ENCODE results near the gene RACGAP1. TPM values are rescaled to one million over a fixed set of nuclear protein-coding genes. Genes with fewer than 3 reads are reported as not detected.
A peak's percentile ranks its signal among the peaks of the same experiment; 100 is the strongest.

The RACGAP1 gene
- total RNA-seq, 4 donors from 2014 or later, result 13.8 to 20.4 (median 16.2) TPM

DNA sequence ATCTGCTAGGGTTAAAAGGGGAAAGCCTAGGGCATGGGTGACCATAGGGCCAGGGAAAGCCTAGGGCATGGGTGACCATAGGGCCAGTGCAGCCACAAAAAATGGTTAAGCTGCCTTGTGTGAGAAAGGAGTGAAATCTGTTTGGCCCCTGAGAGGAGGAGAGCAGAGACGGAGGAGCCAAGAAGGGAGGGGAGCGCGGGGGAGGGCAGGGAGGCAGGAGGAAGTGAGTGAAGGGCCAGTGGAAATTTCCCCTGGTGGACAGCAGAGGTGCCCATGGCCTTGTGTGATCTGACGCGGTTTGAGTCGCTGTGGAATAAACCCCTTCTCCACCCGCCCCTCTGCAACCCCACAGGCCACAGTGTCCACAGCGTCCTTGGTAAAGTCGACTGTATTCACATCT is 53.2 kb downstream of the RACGAP1 start:
- H3K36me3 ChIP-seq, result no peaks in the 10 kb centered on the region

DNA sequence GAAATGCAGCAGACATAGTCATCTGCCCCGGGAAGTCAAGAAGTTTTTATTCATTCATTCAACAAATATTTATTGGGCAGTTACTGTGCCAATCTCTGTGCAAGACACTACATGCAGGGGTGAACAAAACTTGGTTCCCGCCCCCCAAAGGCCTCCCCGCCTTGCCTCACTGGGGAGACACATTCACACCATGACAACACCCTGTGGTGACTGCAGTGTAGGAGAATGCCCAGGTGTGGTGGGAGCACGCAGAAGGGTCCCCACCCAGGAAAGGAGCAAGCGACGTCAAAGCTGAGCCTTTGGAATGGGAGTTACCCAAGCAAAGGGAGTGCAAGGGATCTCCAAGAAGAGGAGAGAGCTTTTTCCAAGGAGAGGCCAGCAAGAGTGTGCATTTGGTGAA is 54.2 kb downstream of the RACGAP1 start:
- no peak overlapping the region for H3K27ac ChIP-seq
- H3K27me3 ChIP-seq, result peaks cover 20% of the 10 kb centered on the region
- WGBS, result 41% methylated on average over 6 of the region's 6 CpGs
- peaks cover 18% of the 10 kb centered on the region for H3K4me1 ChIP-seq
- TF ChIP-seq, protein P1, sequence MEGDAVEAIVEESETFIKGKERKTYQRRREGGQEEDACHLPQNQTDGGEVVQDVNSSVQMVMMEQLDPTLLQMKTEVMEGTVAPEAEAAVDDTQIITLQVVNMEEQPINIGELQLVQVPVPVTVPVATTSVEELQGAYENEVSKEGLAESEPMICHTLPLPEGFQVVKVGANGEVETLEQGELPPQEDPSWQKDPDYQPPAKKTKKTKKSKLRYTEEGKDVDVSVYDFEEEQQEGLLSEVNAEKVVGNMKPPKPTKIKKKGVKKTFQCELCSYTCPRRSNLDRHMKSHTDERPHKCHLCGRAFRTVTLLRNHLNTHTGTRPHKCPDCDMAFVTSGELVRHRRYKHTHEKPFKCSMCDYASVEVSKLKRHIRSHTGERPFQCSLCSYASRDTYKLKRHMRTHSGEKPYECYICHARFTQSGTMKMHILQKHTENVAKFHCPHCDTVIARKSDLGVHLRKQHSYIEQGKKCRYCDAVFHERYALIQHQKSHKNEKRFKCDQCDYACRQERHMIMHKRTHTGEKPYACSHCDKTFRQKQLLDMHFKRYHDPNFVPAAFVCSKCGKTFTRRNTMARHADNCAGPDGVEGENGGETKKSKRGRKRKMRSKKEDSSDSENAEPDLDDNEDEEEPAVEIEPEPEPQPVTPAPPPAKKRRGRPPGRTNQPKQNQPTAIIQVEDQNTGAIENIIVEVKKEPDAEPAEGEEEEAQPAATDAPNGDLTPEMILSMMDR (IDR thresholded peaks at IDR 0.05), result no peak
- TF ChIP-seq POLR2A (IDR thresholded peaks at IDR 0.05), result no peak
- TF ChIP-seq POLR2AphosphoS5 (IDR thresholded peaks at IDR 0.05), result no peak
- no peak for TF ChIP-seq EP300 (IDR thresholded peaks at IDR 0.05)
- DNase-seq (ENCODE audit: low spot score in 2 of 2), result no peak
- no peaks in the 10 kb centered on the region for H3K9me3 ChIP-seq
- H3K36me3 ChIP-seq, result no peaks in the 10 kb centered on the region
- H3K4me3 ChIP-seq, result no peak overlapping the region

More for the DNA sequence above, 53.2 kb downstream of the RACGAP1 start:
- Histone ChIP-seq H3K27ac (no peak overlapping the region), H3K9me3 (no peaks in the 10 kb centered on the region), H3K27me3 (peaks cover 20% of the 10 kb centered on the region), H3K4me1 (peaks cover 16% of the 10 kb centered on the region), H3K4me3 (no peak overlapping the region)
- TF ChIP-seq POLR2A (IDR thresholded peaks at IDR 0.05) (no peak), EP300 (IDR thresholded peaks at IDR 0.05) (no peak)
- TF ChIP-seq, protein P1 (IDR thresholded peaks at IDR 0.05), result no peak
- DNase-seq (ENCODE audit: low spot score in 2 of 2), result no peak
- WGBS, result 77% methylated on average over 9 of the region's 9 CpGs

DNA sequence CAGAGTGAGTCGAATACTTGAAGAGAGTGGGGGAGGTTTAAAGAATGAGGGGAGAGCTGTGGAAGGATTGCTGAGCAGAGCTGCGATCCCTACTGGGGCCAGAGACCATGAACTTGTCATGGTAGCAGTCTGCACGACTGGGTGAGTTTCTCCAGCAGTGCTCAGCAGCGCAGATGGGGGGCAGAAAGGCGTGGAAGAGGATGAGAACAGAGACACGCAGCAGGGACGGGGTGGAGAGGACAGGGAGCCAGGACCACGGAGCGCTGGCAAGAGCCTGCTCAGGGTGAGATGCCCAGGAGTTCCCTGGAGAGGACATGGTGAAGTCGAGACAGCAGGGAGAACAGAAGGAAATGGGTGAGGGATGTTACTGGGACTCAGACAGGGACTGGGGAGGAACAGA is 54.6 kb downstream of the RACGAP1 start:
- no peak for TF ChIP-seq EP300 (IDR thresholded peaks at IDR 0.05)
- no peak for TF ChIP-seq POLR2AphosphoS5 (IDR thresholded peaks at IDR 0.05)
- no peak for TF ChIP-seq POLR2A (IDR thresholded peaks at IDR 0.05)
- TF ChIP-seq, protein P1 (IDR thresholded peaks at IDR 0.05), result no peak
- Histone ChIP-seq H3K36me3 (no peaks in the 10 kb centered on the region), H3K9me3 (no peaks in the 10 kb centered on the region), H3K27ac (no peak overlapping the region), H3K4me1 (peaks cover 18% of the 10 kb centered on the region), H3K4me3 (no peak overlapping the region), H3K27me3 (peaks cover 20% of the 10 kb centered on the region)
- 64% methylated on average over 10 of the region's 10 CpGs for WGBS
- DNase-seq (ENCODE audit: low spot score in 2 of 2), result no peak

DNA sequence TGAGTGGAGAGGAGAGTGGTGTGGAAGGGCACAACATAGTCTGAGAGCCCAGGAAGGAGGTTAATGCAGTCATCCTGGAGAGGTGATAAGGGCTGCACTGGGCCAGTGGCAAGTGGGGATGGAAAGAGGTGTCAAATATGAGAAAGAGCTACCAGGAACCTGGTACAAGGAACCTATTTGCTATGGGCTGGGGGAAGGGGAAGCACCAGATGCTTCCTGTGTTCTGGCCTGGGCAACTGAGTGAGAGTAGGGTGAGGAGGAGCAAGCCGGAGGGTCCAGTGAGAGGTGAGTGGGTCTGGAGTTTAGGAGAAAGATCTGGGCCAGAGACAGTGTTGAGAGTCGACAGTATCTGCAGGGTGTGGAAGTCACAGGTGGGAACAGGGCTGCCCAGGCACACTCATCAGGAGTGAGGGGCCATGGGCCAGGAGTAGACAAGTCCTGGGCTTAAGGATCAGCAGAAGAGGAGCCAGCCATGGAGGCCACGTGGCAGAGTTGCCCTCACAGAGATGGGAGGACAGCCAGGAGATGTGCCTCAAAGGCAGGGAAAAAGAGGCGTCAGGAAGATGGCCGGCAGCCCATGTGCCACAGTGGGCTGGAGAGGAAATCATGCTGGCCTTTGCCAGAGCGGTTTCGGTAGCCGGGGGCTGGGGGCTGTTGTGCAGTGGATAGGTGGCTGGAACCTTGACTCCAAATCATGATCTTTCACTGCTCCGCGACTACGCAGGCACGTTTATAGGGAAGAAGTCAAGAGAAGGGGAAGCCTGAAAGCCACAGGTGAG is 55.5 kb downstream of the RACGAP1 start:
- TF ChIP-seq POLR2A (IDR thresholded peaks at IDR 0.05) (no peak), POLR2AphosphoS5 (IDR thresholded peaks at IDR 0.05) (no peak), EP300 (IDR thresholded peaks at IDR 0.05) (no peak)
- TF ChIP-seq, protein P1 (IDR thresholded peaks at IDR 0.05), result no peak
- peak in 1 of 2 donors; percentile 43 for DNase-seq (ENCODE audit: low spot score in 2 of 2)
- Histone ChIP-seq H3K36me3 (no peaks in the 10 kb centered on the region), H3K27me3 (peaks cover 23% of the 10 kb centered on the region), H3K27ac (no peak overlapping the region), H3K4me1 (peaks cover 16% of the 10 kb centered on the region), H3K4me3 (no peak overlapping the region), H3K9me3 (no peaks in the 10 kb centered on the region)
- WGBS, result 72% methylated on average over 12 of the region's 12 CpGs

DNA sequence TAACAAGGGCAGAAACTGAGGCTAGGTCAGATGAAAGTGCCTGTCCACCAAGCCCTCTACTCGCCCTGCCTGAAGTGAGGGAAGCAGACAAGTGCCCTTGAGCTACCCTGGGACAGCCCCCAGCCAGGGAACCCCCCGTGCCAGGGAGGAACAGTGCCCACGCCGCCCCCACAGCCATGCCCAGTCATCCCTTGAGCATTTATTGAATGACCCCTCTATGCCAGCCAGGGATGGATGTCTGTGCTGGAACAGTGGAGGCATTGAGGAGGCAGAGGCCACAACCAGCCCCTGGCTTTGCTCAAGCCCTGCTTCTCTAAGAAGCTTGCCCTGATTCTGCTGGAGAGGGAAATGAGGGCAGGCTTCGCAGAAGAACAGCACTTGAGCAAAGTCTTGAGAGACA is 56.3 kb downstream of the RACGAP1 start:
- peaks cover 10% of the 10 kb centered on the region for H3K4me1 ChIP-seq
- H3K27me3 ChIP-seq, result peaks cover 23% of the 10 kb centered on the region
- H3K9me3 ChIP-seq, result no peaks in the 10 kb centered on the region
- TF ChIP-seq POLR2A (IDR thresholded peaks at IDR 0.05) (no peak), EP300 (IDR thresholded peaks at IDR 0.05) (no peak), POLR2AphosphoS5 (IDR thresholded peaks at IDR 0.05) (no peak)
- TF ChIP-seq, protein P1 (IDR thresholded peaks at IDR 0.05), result no peak
- H3K36me3 ChIP-seq, result no peaks in the 10 kb centered on the region
- WGBS, result 94% methylated on average over 5 of the region's 5 CpGs
- peak in 1 of 2 donors; percentile 75 for DNase-seq (ENCODE audit: low spot score in 2 of 2)
- H3K27ac ChIP-seq, result no peak overlapping the region
- no peak overlapping the region for H3K4me3 ChIP-seq
